Measurements from ENCODE around the gene CAPZB. TPM values are rescaled to one million over a fixed set of nuclear protein-coding genes. Genes with fewer than 3 reads are reported as not detected.

The CAPZB gene
- polyA plus RNA-seq, 1 experiment, result 312 TPM

GRCh38 chr1:19472174-19472573 lies 13.2 kb downstream of the CAPZB start:
- Histone ChIP-seq H3K9me3 (ENCODE audit: control insufficient read depth, insufficient read depth, low read length) (no peaks in the 10 kb centered on the region), H3K27me3 (ENCODE audit: control insufficient read depth, insufficient read depth, low read length) (no peaks in the 10 kb centered on the region), H3K4me3 (ENCODE audit: low read depth, low read length) (no peak overlapping the region), H3K27ac (ENCODE audit: low read depth, low read length) (no peak overlapping the region)
- no peak for TF ChIP-seq CTCF (IDR thresholded peaks at IDR 0.05; ENCODE audit: low read depth, low read length)
- ChIA-PET POLR2A (interaction anchor here (1.0 to 1.4 kb wide), 2 partner anchors 23 to 179 kb away, joined by 4 to 5 read pairs; no protein-coding TSS in a partner anchor), CTCF (interaction anchor here (0.6 to 1.2 kb wide), 4 partner anchors 53 to 188 kb away, joined by 3 to 4 read pairs (median 3); no protein-coding TSS in a partner anchor)
- no peak for DNase-seq (ENCODE audit: low read depth, low spot score)

GRCh38 chr1:19469004-19469403 lies 16.3 kb downstream of the CAPZB start:
- H3K27me3 ChIP-seq (ENCODE audit: control insufficient read depth, insufficient read depth, low read length), result no peaks in the 10 kb centered on the region
- H3K27ac ChIP-seq (ENCODE audit: low read depth, low read length), result peak overlapping the region; percentile 21
- no peak for DNase-seq (ENCODE audit: low read depth, low spot score)
- H3K4me3 ChIP-seq (ENCODE audit: low read depth, low read length), result no peak overlapping the region
- H3K9me3 ChIP-seq (ENCODE audit: control insufficient read depth, insufficient read depth, low read length), result no peaks in the 10 kb centered on the region
- TF ChIP-seq CTCF (IDR thresholded peaks at IDR 0.05; ENCODE audit: low read depth, low read length), result no peak
- ChIA-PET CTCF (interaction anchor here (1.2 to 2.5 kb wide), 2 partner anchors 15 to 182 kb away, joined by 4 to 7 read pairs; no protein-coding TSS in a partner anchor), POLR2A (interaction anchor here (0.6 to 1.2 kb wide), 2 partner anchors 8 to 118 kb away, joined by 3 read pairs; no protein-coding TSS in a partner anchor)

DNA sequence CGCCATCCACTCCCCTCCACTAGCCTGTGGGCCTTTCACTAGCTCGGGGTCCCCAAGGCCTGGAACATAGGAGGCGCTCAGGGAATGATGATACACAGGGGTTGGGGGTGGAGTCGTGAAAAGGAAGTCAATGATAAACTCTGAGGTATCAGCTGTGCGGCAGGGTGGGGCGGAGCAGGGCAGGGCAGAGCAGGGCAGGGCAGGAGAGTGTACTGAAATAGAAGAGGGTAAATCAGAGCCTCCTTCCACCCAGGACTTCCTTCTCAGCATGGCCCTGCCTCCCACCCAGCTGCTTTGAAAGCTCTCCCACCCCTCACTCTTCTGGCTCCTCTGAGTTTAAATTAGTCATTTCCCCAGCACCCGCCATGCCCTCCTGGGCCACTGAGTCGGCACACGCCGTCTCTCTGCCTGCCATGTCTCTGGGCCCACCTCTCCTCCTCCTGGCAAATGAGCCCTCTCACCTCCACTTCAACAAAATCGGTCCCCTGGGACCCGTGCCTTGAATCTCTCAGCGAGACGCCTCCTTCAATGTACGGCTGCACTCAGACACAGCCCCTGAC lies 16.9 kb downstream of the CAPZB start:
- Histone ChIP-seq H3K27ac (ENCODE audit: low read depth, low read length) (peak overlapping the region; percentile 21), H3K9me3 (ENCODE audit: control insufficient read depth, insufficient read depth, low read length) (no peaks in the 10 kb centered on the region), H3K27me3 (ENCODE audit: control insufficient read depth, insufficient read depth, low read length) (no peaks in the 10 kb centered on the region), H3K4me3 (ENCODE audit: low read depth, low read length) (no peak overlapping the region)
- CTCF ChIA-PET, result interaction anchor here (1.2 to 2.5 kb wide), 2 partner anchors 16 to 183 kb away, joined by 4 to 7 read pairs; no protein-coding TSS in a partner anchor
- DNase-seq (ENCODE audit: low read depth, low spot score), result no peak
- POLR2A ChIA-PET, result no interaction called here
- TF ChIP-seq CTCF (IDR thresholded peaks at IDR 0.05; ENCODE audit: low read depth, low read length), result no peak

GRCh38 chr1:19467199-19468187 lies 17.8 kb downstream of the CAPZB start:
- Histone ChIP-seq H3K4me3 (ENCODE audit: low read depth, low read length) (no peak overlapping the region), H3K9me3 (ENCODE audit: control insufficient read depth, insufficient read depth, low read length) (no peaks in the 10 kb centered on the region), H3K27me3 (ENCODE audit: control insufficient read depth, insufficient read depth, low read length) (no peaks in the 10 kb centered on the region), H3K27ac (ENCODE audit: low read depth, low read length) (no peak overlapping the region)
- no peak for TF ChIP-seq CTCF (IDR thresholded peaks at IDR 0.05; ENCODE audit: low read depth, low read length)
- no peak for DNase-seq (ENCODE audit: low read depth, low spot score)
- ChIA-PET CTCF (interaction anchor here (0.9 to 2.5 kb wide), 2 partner anchors 93 to 184 kb away, joined by 3 to 7 read pairs; no protein-coding TSS in a partner anchor), POLR2A (no interaction called here)
